ENCODE data around the gene CCT7. TPM values are rescaled to one million over a fixed set of nuclear protein-coding genes. Genes with fewer than 3 reads are reported as not detected.

The CCT7 gene
- total RNA-seq, 1 experiment from 2014 or later = 538 TPM

DNA sequence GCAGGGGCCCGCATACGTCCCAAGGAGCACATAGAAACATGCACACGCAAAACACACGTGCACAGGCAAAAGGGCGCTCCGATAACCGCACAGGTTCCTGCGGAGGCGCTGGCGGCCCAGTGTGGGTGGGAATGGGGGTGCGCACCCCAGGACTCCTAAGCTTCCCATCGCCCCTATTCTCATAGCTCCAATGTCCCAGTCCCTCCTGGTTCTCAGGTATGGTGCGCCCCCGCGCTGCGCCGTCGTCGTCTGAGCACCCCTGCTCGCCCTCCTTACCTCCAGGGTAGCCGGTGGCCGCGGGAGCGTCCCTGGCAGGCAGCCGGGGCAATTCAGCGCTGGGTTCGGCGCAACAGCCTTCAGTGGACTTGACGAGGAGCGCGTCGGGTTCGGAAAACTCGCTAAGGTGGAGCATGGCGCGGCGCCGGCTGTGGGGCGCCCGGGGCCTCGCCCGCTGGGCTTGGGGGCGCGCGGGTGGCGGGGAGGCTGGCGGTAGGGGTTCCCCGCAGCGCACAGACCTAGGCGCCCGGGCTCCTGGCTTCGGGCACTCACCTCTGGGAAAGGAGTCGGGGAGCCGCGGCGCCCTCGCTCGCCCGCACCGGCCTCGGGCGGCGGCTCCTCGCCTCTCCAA is 58.9 kb downstream of the CCT7 start:
- H3K27me3 ChIP-seq (ENCODE audit: low read length) = peaks cover 79% of the 10 kb centered on the region

GRCh38 chr2:73293534-73294171 is 59.5 kb downstream of the CCT7 start, which contains the start of gene EGR4:
Gene EGR4, minus strand, starts transcription at chr2:73293548. Its CDS starts 231 bp downstream, at chr2:73293317.
- DNase-seq (peak; percentile 52), ATAC-seq (peak; percentile 64)
- POLR2A ChIA-PET (ENCODE audit: unreplicated experiment) = no interaction called here
- intact Hi-C loops (cut with micrococcal nuclease) = no loop called here
- no peaks in the 10 kb centered on the region for H3K9me2 ChIP-seq (replicated peaks; ENCODE audit: low read length)
- no peaks in the 10 kb centered on the region for H4K20me1 ChIP-seq (ENCODE audit: low read length)
- H3K4me3 ChIP-seq (ENCODE audit: low read length) = peak within 1 kb of the TSS; percentile 59
- no peaks in the 10 kb centered on the region for H3K4me1 ChIP-seq (ENCODE audit: insufficient read depth, low read length)
- peaks cover 84% of the 10 kb centered on the region for H3K27me3 ChIP-seq (ENCODE audit: low read length)
- BruUV-seq (replicated peaks) = no TSS peak
- TF ChIP-seq EZH2 (IDR thresholded peaks at IDR 0.05; ENCODE audit: low read length, unreplicated experiment) = peak; percentile 52
- TF ChIP-seq EZH2phosphoT487 (IDR thresholded peaks at IDR 0.05; ENCODE audit: borderline replicate concordance, low read length) = no peak
- H3K27ac ChIP-seq (ENCODE audit: low read length) = no peak within 1 kb of the TSS
- H3K9ac ChIP-seq (ENCODE audit: low read length) = no peak within 1 kb of the TSS
- H3K9me3 ChIP-seq (ENCODE audit: low read length) = no peaks in the 10 kb centered on the region
- no peaks in the 10 kb centered on the region for H3K36me3 ChIP-seq (ENCODE audit: low read depth, low read length)
- CTCF ChIA-PET = no interaction called here
- peak within 1 kb of the TSS; percentile 80 for H3K4me2 ChIP-seq (ENCODE audit: low read length)
- no peaks in the 10 kb centered on the region for H3K79me2 ChIP-seq (ENCODE audit: low read length)
- H2AFZ ChIP-seq (ENCODE audit: low read length) = no peak within 1 kb of the TSS
- H3F3A ChIP-seq (ENCODE audit: low read length, unreplicated experiment) = no peaks in the 10 kb centered on the region

More for the DNA sequence above, 58.9 kb downstream of the CCT7 start:
- H3K4me3 ChIP-seq (ENCODE audit: low read length) = peak overlapping the region; percentile 59
- H3K4me2 ChIP-seq (ENCODE audit: low read length) = peak overlapping the region; percentile 80
- no peak overlapping the region for H3K9ac ChIP-seq (ENCODE audit: low read length)
- no peak overlapping the region for H2AFZ ChIP-seq (ENCODE audit: low read length)
- intact Hi-C loops (cut with micrococcal nuclease) = no loop called here
- CTCF ChIA-PET = no interaction called here
- ATAC-seq (no peak), DNase-seq (no peak)
- H3F3A ChIP-seq (ENCODE audit: low read length, unreplicated experiment) = no peaks in the 10 kb centered on the region
- no peaks in the 10 kb centered on the region for H3K4me1 ChIP-seq (ENCODE audit: insufficient read depth, low read length)
- TF ChIP-seq EZH2 (IDR thresholded peaks at IDR 0.05; ENCODE audit: low read length, unreplicated experiment) (peak; percentile 32), EZH2phosphoT487 (IDR thresholded peaks at IDR 0.05; ENCODE audit: borderline replicate concordance, low read length) (no peak)
- TF ChIP-seq, protein P1, sequence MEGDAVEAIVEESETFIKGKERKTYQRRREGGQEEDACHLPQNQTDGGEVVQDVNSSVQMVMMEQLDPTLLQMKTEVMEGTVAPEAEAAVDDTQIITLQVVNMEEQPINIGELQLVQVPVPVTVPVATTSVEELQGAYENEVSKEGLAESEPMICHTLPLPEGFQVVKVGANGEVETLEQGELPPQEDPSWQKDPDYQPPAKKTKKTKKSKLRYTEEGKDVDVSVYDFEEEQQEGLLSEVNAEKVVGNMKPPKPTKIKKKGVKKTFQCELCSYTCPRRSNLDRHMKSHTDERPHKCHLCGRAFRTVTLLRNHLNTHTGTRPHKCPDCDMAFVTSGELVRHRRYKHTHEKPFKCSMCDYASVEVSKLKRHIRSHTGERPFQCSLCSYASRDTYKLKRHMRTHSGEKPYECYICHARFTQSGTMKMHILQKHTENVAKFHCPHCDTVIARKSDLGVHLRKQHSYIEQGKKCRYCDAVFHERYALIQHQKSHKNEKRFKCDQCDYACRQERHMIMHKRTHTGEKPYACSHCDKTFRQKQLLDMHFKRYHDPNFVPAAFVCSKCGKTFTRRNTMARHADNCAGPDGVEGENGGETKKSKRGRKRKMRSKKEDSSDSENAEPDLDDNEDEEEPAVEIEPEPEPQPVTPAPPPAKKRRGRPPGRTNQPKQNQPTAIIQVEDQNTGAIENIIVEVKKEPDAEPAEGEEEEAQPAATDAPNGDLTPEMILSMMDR (conservative IDR thresholded peaks at IDR 0.05; ENCODE audit: low read depth, low read length) = no peak
- no peaks in the 10 kb centered on the region for H4K20me1 ChIP-seq (ENCODE audit: low read length)
- BruUV-seq (replicated peaks) = no TSS peak
- no peak overlapping the region for H3K27ac ChIP-seq (ENCODE audit: low read length)
- H3K36me3 ChIP-seq (ENCODE audit: low read depth, low read length) = no peaks in the 10 kb centered on the region
- no peaks in the 10 kb centered on the region for H3K79me2 ChIP-seq (ENCODE audit: low read length)
- no peaks in the 10 kb centered on the region for H3K9me3 ChIP-seq (ENCODE audit: low read length)
- POLR2A ChIA-PET (ENCODE audit: unreplicated experiment) = no interaction called here
- no peaks in the 10 kb centered on the region for H3K9me2 ChIP-seq (replicated peaks; ENCODE audit: low read length)

DNA sequence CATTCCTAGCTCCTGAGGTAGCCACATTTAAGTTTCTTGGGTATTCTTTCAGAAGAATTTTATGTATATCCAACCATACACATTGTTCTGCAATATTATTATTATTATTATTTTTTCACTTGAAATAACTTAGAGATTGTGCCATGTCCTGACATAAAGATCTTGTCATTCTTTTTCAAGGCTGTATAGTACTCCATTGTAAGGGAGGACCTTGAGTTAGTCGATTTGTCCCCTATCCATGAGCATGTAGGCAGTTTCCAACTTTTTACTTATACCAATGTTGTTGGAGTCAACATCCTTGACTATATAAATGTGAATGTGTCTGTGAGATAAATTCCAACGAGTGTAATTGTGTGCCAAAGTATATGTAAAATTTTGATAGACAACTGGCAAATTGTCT is 60.1 kb downstream of the CCT7 start:
- Histone ChIP-seq H3K36me3 (ENCODE audit: low read depth, low read length) (no peaks in the 10 kb centered on the region), H2AFZ (ENCODE audit: low read length) (no peak overlapping the region), H3K9me3 (ENCODE audit: low read length) (no peaks in the 10 kb centered on the region), H3K4me2 (ENCODE audit: low read length) (no peak overlapping the region), H3K79me2 (ENCODE audit: low read length) (no peaks in the 10 kb centered on the region), H3K4me3 (ENCODE audit: low read length) (no peak overlapping the region), H4K20me1 (ENCODE audit: low read length) (no peaks in the 10 kb centered on the region), H3K9me2 (replicated peaks; ENCODE audit: low read length) (no peaks in the 10 kb centered on the region), H3K4me1 (ENCODE audit: insufficient read depth, low read length) (no peaks in the 10 kb centered on the region), H3K9ac (ENCODE audit: low read length) (no peak overlapping the region), H3K27ac (ENCODE audit: low read length) (no peak overlapping the region), H3K27me3 (ENCODE audit: low read length) (peaks cover 83% of the 10 kb centered on the region), H3F3A (ENCODE audit: low read length, unreplicated experiment) (no peaks in the 10 kb centered on the region)
- ATAC-seq (no peak), DNase-seq (no peak)
- CTCF ChIA-PET = no interaction called here
- intact Hi-C loops (cut with micrococcal nuclease) = no loop called here
- BruUV-seq (replicated peaks) = no TSS peak
- no peak for TF ChIP-seq EZH2phosphoT487 (IDR thresholded peaks at IDR 0.05; ENCODE audit: borderline replicate concordance, low read length)
- TF ChIP-seq EZH2 (IDR thresholded peaks at IDR 0.05; ENCODE audit: low read length, unreplicated experiment) = no peak
- POLR2A ChIA-PET (ENCODE audit: unreplicated experiment) = no interaction called here

Data from PC-3 (cell line).